Osteoblast (primary cell): ENCODE results near the gene SPATC1L. TPM values are rescaled to one million over a fixed set of nuclear protein-coding genes. Genes with fewer than 3 reads are reported as not detected.

Experiments used
- DNase-seq: peaks from one replicate; pipeline ENCODE4 v3.0.0; 2011; ENCODE audit warnings: low spot score, mixed read lengths; ENCODE audit not compliant: insufficient read length; ENCODE audit errors: missing footprints
- H2AFZ ChIP-seq: 2 replicates; pipeline ENCODE4 v1.6.0; 2011; ENCODE audit warnings: mild to moderate bottlenecking, low read length
- H3K27ac ChIP-seq: 2 replicates; pipeline ENCODE4 v1.5.1; 2011; ENCODE audit warnings: mild to moderate bottlenecking, low read depth, low read length, moderate library complexity
- H3K27me3 ChIP-seq: 2 replicates; pipeline ENCODE4 v1.6.0; 2012; ENCODE audit warnings: mild to moderate bottlenecking, control low read depth, inconsistent platforms, low read length, moderate library complexity; ENCODE audit not compliant: insufficient read depth
- H3K36me3 ChIP-seq: 2 replicates; pipeline ENCODE4 v1.5.1; 2011; ENCODE audit warnings: mild to moderate bottlenecking, low read length, control low read depth, moderate library complexity; ENCODE audit not compliant: insufficient read depth
- H3K4me1 ChIP-seq: 2 replicates; pipeline ENCODE4 v1.5.1; 2011; ENCODE audit warnings: mild to moderate bottlenecking, low read length, control low read depth, moderate library complexity; ENCODE audit not compliant: insufficient read depth
- H3K4me2 ChIP-seq: 2 replicates; pipeline ENCODE4 v1.6.0; 2011; ENCODE audit warnings: mild to moderate bottlenecking, low read length; ENCODE audit not compliant: insufficient read depth
- H3K4me3 ChIP-seq: fragments of 200-600 bp; sonication (generic); 3 replicates; pipeline ENCODE4 v1.5.1; 2012; ENCODE audit warnings: mild to moderate bottlenecking, low read length, inconsistent platforms; ENCODE audit not compliant: insufficient read depth
- H3K79me2 ChIP-seq: 2 replicates; pipeline ENCODE4 v1.6.0; 2012; ENCODE audit warnings: mild to moderate bottlenecking, low read length, control low read depth, inconsistent platforms; ENCODE audit not compliant: insufficient read depth
- H3K9me3 ChIP-seq: 2 replicates; pipeline ENCODE4 v1.5.1; 2011; ENCODE audit warnings: low read depth, low read length, control low read depth
- H4K20me1 ChIP-seq: 2 replicates; pipeline ENCODE4 v1.6.0; 2012; ENCODE audit warnings: mild to moderate bottlenecking, low read length, control low read depth; ENCODE audit not compliant: insufficient read depth
- total RNA-seq: library from RNA; depleted of rRNA; stranded (reverse); fragments of >200 nt; gene quantifications from 2 replicates; pipeline ENCODE4 v1.2.3, GENCODE V29; 2012
- TF ChIP-seq, protein P1 (sequence below): IDR thresholded peaks from 2 replicates; pipeline ENCODE4 v1.5.1; 2011; ENCODE audit warnings: mild to moderate bottlenecking, low read depth, low read length, moderate library complexity; ENCODE audit errors: extremely low read depth

Gene SPATC1L
- total RNA-seq, 1 donor, result 6.9 TPM

DNA sequence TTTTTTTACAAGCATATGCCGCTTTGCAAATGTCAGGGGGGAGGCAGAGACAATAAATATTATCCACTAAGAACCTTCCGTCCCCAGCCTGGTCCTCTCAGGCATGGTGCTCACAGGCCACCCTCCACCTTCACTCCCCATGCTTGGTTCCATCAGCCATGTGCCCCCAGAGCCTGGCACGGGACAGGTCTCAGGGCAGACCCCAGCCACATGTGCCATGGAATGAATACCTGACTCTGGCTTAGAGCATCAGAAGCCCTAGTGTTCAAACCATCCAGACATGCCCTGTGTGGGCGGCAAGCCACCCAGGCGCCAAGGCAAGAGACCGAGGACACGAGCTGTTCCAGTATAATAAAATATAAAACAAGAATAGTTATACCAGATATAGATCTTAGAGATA, 39.0 kb upstream of the SPATC1L start:
- no peak overlapping the region for H3K27ac ChIP-seq
- H3K79me2 ChIP-seq, result peaks cover 75% of the 10 kb centered on the region
- no peak for DNase-seq
- peaks cover 15% of the 10 kb centered on the region for H3K36me3 ChIP-seq
- no peak overlapping the region for H3K4me2 ChIP-seq
- peaks cover 14% of the 10 kb centered on the region for H3K4me1 ChIP-seq
- H3K9me3 ChIP-seq, result no peaks in the 10 kb centered on the region
- no peaks in the 10 kb centered on the region for H3K27me3 ChIP-seq
- H3K4me3 ChIP-seq, result no peak overlapping the region
- peaks cover 13% of the 10 kb centered on the region for H4K20me1 ChIP-seq
- TF ChIP-seq, protein P1, sequence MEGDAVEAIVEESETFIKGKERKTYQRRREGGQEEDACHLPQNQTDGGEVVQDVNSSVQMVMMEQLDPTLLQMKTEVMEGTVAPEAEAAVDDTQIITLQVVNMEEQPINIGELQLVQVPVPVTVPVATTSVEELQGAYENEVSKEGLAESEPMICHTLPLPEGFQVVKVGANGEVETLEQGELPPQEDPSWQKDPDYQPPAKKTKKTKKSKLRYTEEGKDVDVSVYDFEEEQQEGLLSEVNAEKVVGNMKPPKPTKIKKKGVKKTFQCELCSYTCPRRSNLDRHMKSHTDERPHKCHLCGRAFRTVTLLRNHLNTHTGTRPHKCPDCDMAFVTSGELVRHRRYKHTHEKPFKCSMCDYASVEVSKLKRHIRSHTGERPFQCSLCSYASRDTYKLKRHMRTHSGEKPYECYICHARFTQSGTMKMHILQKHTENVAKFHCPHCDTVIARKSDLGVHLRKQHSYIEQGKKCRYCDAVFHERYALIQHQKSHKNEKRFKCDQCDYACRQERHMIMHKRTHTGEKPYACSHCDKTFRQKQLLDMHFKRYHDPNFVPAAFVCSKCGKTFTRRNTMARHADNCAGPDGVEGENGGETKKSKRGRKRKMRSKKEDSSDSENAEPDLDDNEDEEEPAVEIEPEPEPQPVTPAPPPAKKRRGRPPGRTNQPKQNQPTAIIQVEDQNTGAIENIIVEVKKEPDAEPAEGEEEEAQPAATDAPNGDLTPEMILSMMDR, result no peak
- H2AFZ ChIP-seq, result no peak overlapping the region

DNA sequence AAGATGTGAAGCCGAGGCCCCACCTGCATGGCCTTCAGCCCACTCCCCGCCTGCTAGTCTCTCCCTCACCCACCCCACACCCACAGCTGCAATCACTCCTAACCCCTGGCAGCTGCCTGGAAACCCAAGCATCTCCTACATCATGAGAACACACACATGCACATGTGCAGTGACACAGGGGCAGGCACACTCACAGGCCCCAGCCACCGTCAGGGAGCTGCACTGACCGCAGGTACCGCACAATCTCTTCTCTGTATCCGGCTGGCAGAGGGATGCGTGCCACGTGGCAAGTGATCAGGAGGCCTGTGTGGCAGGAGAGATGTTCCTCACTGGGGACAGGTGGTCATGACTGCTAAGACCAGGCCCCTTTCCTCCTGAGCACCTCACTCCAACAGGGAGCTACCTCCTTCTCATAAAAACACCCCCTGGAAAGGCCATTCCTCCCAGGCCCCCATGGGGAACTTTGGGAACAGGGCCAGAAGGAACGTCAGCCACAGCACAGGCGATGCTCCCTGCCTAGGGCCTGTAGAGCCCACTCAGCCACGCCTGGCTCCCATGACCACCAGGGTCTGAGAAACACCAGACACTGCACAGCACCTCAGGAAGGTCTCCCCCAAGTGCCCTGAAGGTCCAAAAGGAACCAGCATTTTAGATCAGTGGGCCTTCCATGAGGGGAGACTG, 38.3 kb upstream of the SPATC1L start:
- H3K27ac ChIP-seq, result no peak overlapping the region
- no peaks in the 10 kb centered on the region for H3K27me3 ChIP-seq
- peaks cover 68% of the 10 kb centered on the region for H3K79me2 ChIP-seq
- peak; percentile 56 for DNase-seq
- TF ChIP-seq, protein P1, result no peak
- no peaks in the 10 kb centered on the region for H3K9me3 ChIP-seq
- H3K4me3 ChIP-seq, result no peak overlapping the region
- H3K4me2 ChIP-seq, result no peak overlapping the region
- peaks cover 13% of the 10 kb centered on the region for H4K20me1 ChIP-seq
- no peak overlapping the region for H2AFZ ChIP-seq
- peaks cover 15% of the 10 kb centered on the region for H3K36me3 ChIP-seq
- H3K4me1 ChIP-seq, result peaks cover 7% of the 10 kb centered on the region

DNA sequence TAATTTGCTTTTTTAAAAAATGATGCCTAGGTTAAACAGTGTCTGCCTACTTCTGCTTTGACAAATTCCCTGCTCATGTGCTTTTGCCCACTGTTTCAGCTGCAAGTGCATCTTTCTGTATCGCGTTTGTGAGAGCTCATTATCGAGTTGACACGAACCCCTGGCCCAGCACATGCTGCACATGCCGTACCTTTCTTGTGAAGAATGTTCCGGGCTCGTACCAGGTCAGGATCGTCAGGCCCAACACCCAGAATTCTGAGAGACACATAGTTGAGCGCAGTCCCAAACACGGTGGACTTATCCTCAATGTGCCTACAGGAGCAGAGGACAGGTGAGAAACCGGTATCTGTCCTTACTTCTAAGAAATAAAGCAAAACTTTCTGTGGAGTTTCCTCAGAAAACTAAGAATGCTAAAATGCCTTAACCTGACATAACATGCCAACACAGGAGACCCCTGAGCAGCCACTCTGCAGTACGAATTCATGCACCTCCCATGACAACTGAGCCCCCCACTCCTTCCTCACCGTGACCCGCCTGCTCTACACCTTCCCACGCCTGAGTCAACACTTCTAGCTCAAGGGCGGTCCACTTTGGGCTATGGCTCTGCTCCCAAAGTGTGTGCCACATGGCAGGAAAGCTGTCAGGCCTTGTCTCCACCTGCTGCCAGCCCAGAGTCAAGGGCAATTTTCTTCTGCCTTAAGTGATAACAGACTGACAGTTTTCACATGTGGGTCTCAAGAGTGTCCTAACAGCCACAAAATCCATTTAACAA, 37.6 kb upstream of the SPATC1L start:
- no peaks in the 10 kb centered on the region for H3K27me3 ChIP-seq
- H3K27ac ChIP-seq, result no peak overlapping the region
- no peak overlapping the region for H3K4me3 ChIP-seq
- no peak overlapping the region for H3K4me2 ChIP-seq
- TF ChIP-seq, protein P1, result no peak
- peaks cover 61% of the 10 kb centered on the region for H3K79me2 ChIP-seq
- peak; percentile 51 for DNase-seq
- peaks cover 6% of the 10 kb centered on the region for H4K20me1 ChIP-seq
- H3K9me3 ChIP-seq, result no peaks in the 10 kb centered on the region
- H2AFZ ChIP-seq, result no peak overlapping the region
- H3K4me1 ChIP-seq, result peaks cover under 1% of the 10 kb centered on the region
- peaks cover 15% of the 10 kb centered on the region for H3K36me3 ChIP-seq

GRCh38 chr21:46220847-46221246, 36.6 kb upstream of the SPATC1L start:
- TF ChIP-seq, protein P1, result no peak
- Histone ChIP-seq H3K27me3 (no peaks in the 10 kb centered on the region), H3K4me2 (no peak overlapping the region), H3K4me3 (no peak overlapping the region), H3K9me3 (no peaks in the 10 kb centered on the region), H4K20me1 (no peaks in the 10 kb centered on the region), H2AFZ (no peak overlapping the region), H3K79me2 (peaks cover 52% of the 10 kb centered on the region), H3K36me3 (peaks cover 15% of the 10 kb centered on the region), H3K4me1 (no peaks in the 10 kb centered on the region), H3K27ac (no peak overlapping the region)
- DNase-seq, result no peak
